Muscle layer of duodenum (tissue), 2 donors: Measurements from ENCODE around the gene TMOD2.

Source experiments
- H3K27ac ChIP-seq: one replicate; pipeline ENCODE4 v1.7.0; 2013; ENCODE audit warnings: mild to moderate bottlenecking, low read length
- H3K27me3 ChIP-seq: one replicate; pipeline ENCODE4 v1.7.0; 2013; ENCODE audit warnings: low read depth, mild to moderate bottlenecking, control low read depth, low read length
- H3K36me3 ChIP-seq, 2 donors: one replicate each; pipeline ENCODE4 v1.7.0; 2013; ENCODE audit warnings: low read length in 2 of 2, control low read depth in 1 of 2, mild to moderate bottlenecking in 1 of 2; ENCODE audit not compliant: insufficient read depth in 2 of 2, control insufficient read depth in 1 of 2
- H3K4me1 ChIP-seq, 2 donors: one replicate each; pipeline ENCODE4 v1.7.0; 2013; ENCODE audit warnings: low read length in 2 of 2, mild to moderate bottlenecking in 2 of 2, control low read depth in 1 of 2, moderate library complexity in 1 of 2; ENCODE audit not compliant: insufficient read depth in 2 of 2, control insufficient read depth in 1 of 2
- H3K4me3 ChIP-seq, 2 donors: one replicate each; pipeline ENCODE4 v1.7.0; 2013; ENCODE audit warnings: low read length in 2 of 2, low read depth in 1 of 2, mild to moderate bottlenecking in 1 of 2
- H3K9me3 ChIP-seq, 2 donors: one replicate each; pipeline ENCODE4 v1.7.0; 2013; ENCODE audit warnings: low read length in 2 of 2, control low read depth in 1 of 2, mild to moderate bottlenecking in 1 of 2; ENCODE audit not compliant: control insufficient read depth in 1 of 2
- donor health status: healthy.

Gene TMOD2

GRCh38 chr15:51756482-51756881 is 5.1 kb downstream of the TMOD2 start:
- no peaks in the 10 kb centered on the region for H3K27me3 ChIP-seq
- peaks cover 16 to 25% of the 10 kb centered on the region in 2 donors for H3K4me1 ChIP-seq
- no peak overlapping the region for H3K4me3 ChIP-seq
- H3K27ac ChIP-seq: no peak overlapping the region
- H3K9me3 ChIP-seq: no peaks in the 10 kb centered on the region
- H3K36me3 ChIP-seq: no peaks in the 10 kb centered on the region

GRCh38 chr15:51757450-51757849 is 6.1 kb downstream of the TMOD2 start:
- peaks cover 16 to 22% of the 10 kb centered on the region in 2 donors for H3K4me1 ChIP-seq
- H3K9me3 ChIP-seq: no peaks in the 10 kb centered on the region
- no peaks in the 10 kb centered on the region for H3K27me3 ChIP-seq
- H3K36me3 ChIP-seq: no peaks in the 10 kb centered on the region
- H3K4me3 ChIP-seq: no peak overlapping the region
- H3K27ac ChIP-seq: no peak overlapping the region

- Histone ChIP-seq H3K27me3 (no peaks in the 10 kb centered on the region), H3K4me1 (peaks cover 16 to 22% of the 10 kb centered on the region in 2 donors), H3K27ac (peak overlapping the region; percentile 65), H3K9me3 (no peaks in the 10 kb centered on the region), H3K36me3 (no peaks in the 10 kb centered on the region), H3K4me3 (no peak overlapping the region)
These were observed 7.2 kb downstream of the TMOD2 start for GRCh38 chr15:51758645-51759044.

GRCh38 chr15:51759557-51760070 is 8.2 kb downstream of the TMOD2 start:
- Histone ChIP-seq H3K4me3 (no peak overlapping the region), H3K4me1 (peaks cover 16 to 22% of the 10 kb centered on the region in 2 donors), H3K27ac (no peak overlapping the region), H3K9me3 (no peaks in the 10 kb centered on the region), H3K27me3 (no peaks in the 10 kb centered on the region), H3K36me3 (no peaks in the 10 kb centered on the region)

- Histone ChIP-seq H3K27ac (no peak overlapping the region), H3K4me1 (peaks cover 16 to 22% of the 10 kb centered on the region in 2 donors), H3K4me3 (no peak overlapping the region)
These were observed 9.4 kb downstream of the TMOD2 start for GRCh38 chr15:51760805-51761204.

GRCh38 chr15:51765751-51766150 is 14.4 kb downstream of the TMOD2 start:
- H3K27ac ChIP-seq: no peak overlapping the region
- H3K4me1 ChIP-seq: peaks cover 0 to 6% of the 10 kb centered on the region in 2 donors
- H3K36me3 ChIP-seq: peaks cover 3 to 15% of the 10 kb centered on the region in 2 donors
- H3K27me3 ChIP-seq: no peaks in the 10 kb centered on the region
- H3K9me3 ChIP-seq: no peaks in the 10 kb centered on the region
- no peak overlapping the region for H3K4me3 ChIP-seq

More at GRCh38 chr15:51760805-51761204, 9.4 kb downstream of the TMOD2 start:
- no peaks in the 10 kb centered on the region for H3K36me3 ChIP-seq
- H3K9me3 ChIP-seq: no peaks in the 10 kb centered on the region
- no peaks in the 10 kb centered on the region for H3K27me3 ChIP-seq

- peaks cover 0 to 6% of the 10 kb centered on the region in 2 donors for H3K4me1 ChIP-seq
- H3K36me3 ChIP-seq: peaks cover 3 to 15% of the 10 kb centered on the region in 2 donors
- no peak overlapping the region for H3K27ac ChIP-seq
- no peak overlapping the region for H3K4me3 ChIP-seq
- no peaks in the 10 kb centered on the region for H3K27me3 ChIP-seq
- H3K9me3 ChIP-seq: no peaks in the 10 kb centered on the region
These were observed 14.9 kb downstream of the TMOD2 start for GRCh38 chr15:51766341-51766740.

- Histone ChIP-seq H3K27me3 (no peaks in the 10 kb centered on the region), H3K27ac (no peak overlapping the region), H3K36me3 (peaks cover 3 to 15% of the 10 kb centered on the region in 2 donors), H3K9me3 (no peaks in the 10 kb centered on the region), H3K4me3 (no peak overlapping the region), H3K4me1 (peaks cover 0 to 6% of the 10 kb centered on the region in 2 donors)
These were observed 16.6 kb downstream of the TMOD2 start for GRCh38 chr15:51768018-51768417.

- Histone ChIP-seq H3K4me3 (no peak overlapping the region), H3K27ac (no peak overlapping the region), H3K9me3 (no peaks in the 10 kb centered on the region), H3K36me3 (peaks cover 8 to 31% of the 10 kb centered on the region in 2 donors), H3K4me1 (peaks cover 0 to 6% of the 10 kb centered on the region in 2 donors), H3K27me3 (no peaks in the 10 kb centered on the region)
These were observed 19.5 kb downstream of the TMOD2 start for GRCh38 chr15:51770902-51771301.

- Histone ChIP-seq H3K4me3 (no peak overlapping the region), H3K27ac (no peak overlapping the region), H3K9me3 (no peaks in the 10 kb centered on the region), H3K27me3 (no peaks in the 10 kb centered on the region), H3K36me3 (peaks cover 8 to 31% of the 10 kb centered on the region in 2 donors), H3K4me1 (peaks cover 0 to 15% of the 10 kb centered on the region in 2 donors)
These were observed 20.4 kb downstream of the TMOD2 start for GRCh38 chr15:51771773-51772172.

- H3K9me3 ChIP-seq: no peaks in the 10 kb centered on the region
- H3K4me3 ChIP-seq: no peak overlapping the region
- H3K36me3 ChIP-seq: peaks cover 8 to 16% of the 10 kb centered on the region in 2 donors
- H3K27me3 ChIP-seq: no peaks in the 10 kb centered on the region
- peaks cover 0 to 11% of the 10 kb centered on the region in 2 donors for H3K4me1 ChIP-seq
- H3K27ac ChIP-seq: no peak overlapping the region
These were observed 23.5 kb downstream of the TMOD2 start for GRCh38 chr15:51774916-51775315.
